Parathyroid adenoma (tissue), 2 donors: Measurements from ENCODE around the gene MPC2.

Experiments used
- H2AFZ ChIP-seq: fragments of 300-600 bp; sonication (generic); one replicate; pipeline ENCODE4 v1.7.0; 2017; ENCODE audit warnings: antibody characterized with exemption, mild to moderate bottlenecking
- H3K27ac ChIP-seq: fragments of 300-600 bp; sonication (generic); one replicate; pipeline ENCODE4 v1.7.0; 2017
- H3K27me3 ChIP-seq: fragments of 300-600 bp; sonication (generic); one replicate; pipeline ENCODE4 v1.7.0; 2017; ENCODE audit warnings: low read length; ENCODE audit not compliant: control insufficient read depth, insufficient read depth
- H3K36me3 ChIP-seq: fragments of 300-600 bp; sonication (generic); one replicate; pipeline ENCODE4 v1.7.0; 2017; ENCODE audit warnings: low read length; ENCODE audit not compliant: control insufficient read depth, insufficient read depth
- H3K4me1 ChIP-seq: fragments of 300-600 bp; sonication (generic); one replicate; pipeline ENCODE4 v1.7.0; 2017; ENCODE audit warnings: control low read depth
- H3K4me2 ChIP-seq: fragments of 300-600 bp; sonication (generic); one replicate; pipeline ENCODE4 v1.7.0; 2017; ENCODE audit warnings: low read length
- H3K4me3 ChIP-seq: fragments of 300-600 bp; sonication (generic); one replicate; pipeline ENCODE4 v1.7.0; 2017; ENCODE audit warnings: low read depth, low read length
- H3K79me2 ChIP-seq: fragments of 300-600 bp; sonication (generic); one replicate; pipeline ENCODE4 v1.7.0; 2017; ENCODE audit warnings: control low read depth
- H3K9ac ChIP-seq: fragments of 300-600 bp; sonication (generic); one replicate; pipeline ENCODE4 v1.7.0; 2017; ENCODE audit warnings: mild to moderate bottlenecking
- H3K9me3 ChIP-seq: fragments of 300-600 bp; sonication (generic); one replicate; pipeline ENCODE4 v1.7.0; 2017; ENCODE audit warnings: low read length; ENCODE audit not compliant: control insufficient read depth
- TF ChIP-seq, protein P1 (sequence below): fragments of 300-600 bp; sonication (generic); IDR thresholded peaks from one replicate; pipeline ENCODE4 v1.7.0; 2017; ENCODE audit warnings: antibody characterized with exemption, mild to moderate bottlenecking
- donor health status: primary hyperparathyroidism.

The MPC2 gene

DNA sequence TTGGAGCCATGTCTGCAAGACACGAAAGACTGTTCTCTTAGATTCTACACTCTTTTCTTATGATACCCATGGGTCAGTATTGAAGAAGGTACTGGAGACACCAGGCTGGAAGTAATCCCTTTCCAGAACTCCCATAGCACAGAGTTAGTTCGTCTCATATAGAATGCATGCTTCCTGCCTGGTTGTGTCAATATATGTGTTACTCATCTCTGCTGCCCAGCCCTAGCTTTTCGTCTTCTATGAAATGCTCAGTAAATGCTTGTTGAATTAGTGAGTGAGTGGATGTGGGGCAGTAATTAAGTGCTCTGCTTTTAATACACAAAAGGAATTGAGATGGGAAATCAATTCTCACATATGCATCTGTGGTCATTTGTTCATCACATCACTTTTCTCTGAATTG is 55.1 kb downstream of the MPC2 start:
- Histone ChIP-seq H3K79me2 (no peaks in the 10 kb centered on the region), H3K9ac (no peak overlapping the region), H3K4me3 (no peak overlapping the region), H3K4me2 (no peak overlapping the region), H3K27me3 (no peaks in the 10 kb centered on the region), H3K36me3 (no peaks in the 10 kb centered on the region), H3K27ac (no peak overlapping the region), H3K4me1 (no peaks in the 10 kb centered on the region), H2AFZ (no peak overlapping the region), H3K9me3 (no peaks in the 10 kb centered on the region)
- TF ChIP-seq, protein P1, sequence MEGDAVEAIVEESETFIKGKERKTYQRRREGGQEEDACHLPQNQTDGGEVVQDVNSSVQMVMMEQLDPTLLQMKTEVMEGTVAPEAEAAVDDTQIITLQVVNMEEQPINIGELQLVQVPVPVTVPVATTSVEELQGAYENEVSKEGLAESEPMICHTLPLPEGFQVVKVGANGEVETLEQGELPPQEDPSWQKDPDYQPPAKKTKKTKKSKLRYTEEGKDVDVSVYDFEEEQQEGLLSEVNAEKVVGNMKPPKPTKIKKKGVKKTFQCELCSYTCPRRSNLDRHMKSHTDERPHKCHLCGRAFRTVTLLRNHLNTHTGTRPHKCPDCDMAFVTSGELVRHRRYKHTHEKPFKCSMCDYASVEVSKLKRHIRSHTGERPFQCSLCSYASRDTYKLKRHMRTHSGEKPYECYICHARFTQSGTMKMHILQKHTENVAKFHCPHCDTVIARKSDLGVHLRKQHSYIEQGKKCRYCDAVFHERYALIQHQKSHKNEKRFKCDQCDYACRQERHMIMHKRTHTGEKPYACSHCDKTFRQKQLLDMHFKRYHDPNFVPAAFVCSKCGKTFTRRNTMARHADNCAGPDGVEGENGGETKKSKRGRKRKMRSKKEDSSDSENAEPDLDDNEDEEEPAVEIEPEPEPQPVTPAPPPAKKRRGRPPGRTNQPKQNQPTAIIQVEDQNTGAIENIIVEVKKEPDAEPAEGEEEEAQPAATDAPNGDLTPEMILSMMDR: no peak

DNA sequence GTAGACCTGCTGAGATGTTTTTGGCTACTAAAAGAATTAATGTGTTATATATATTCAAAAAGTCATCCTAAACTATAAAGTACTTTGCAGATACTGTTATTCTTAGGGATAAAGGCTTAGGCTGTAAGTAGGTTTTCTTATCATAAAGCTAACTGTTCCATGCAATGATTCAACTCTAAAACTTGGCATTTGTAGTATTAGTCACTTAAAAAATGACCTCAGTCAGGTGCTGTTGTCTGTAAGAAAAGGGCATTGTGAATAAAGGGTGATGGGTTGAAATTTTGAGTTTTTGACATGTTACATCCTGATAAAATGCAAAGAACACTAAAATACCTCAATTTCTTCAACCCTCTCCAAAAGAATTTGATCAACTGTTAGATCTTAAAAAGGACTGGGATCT is 55.8 kb downstream of the MPC2 start:
- Histone ChIP-seq H3K4me1 (no peaks in the 10 kb centered on the region), H3K27ac (no peak overlapping the region), H3K36me3 (no peaks in the 10 kb centered on the region), H3K9ac (no peak overlapping the region), H3K79me2 (no peaks in the 10 kb centered on the region), H3K27me3 (no peaks in the 10 kb centered on the region), H3K4me3 (no peak overlapping the region), H3K9me3 (no peaks in the 10 kb centered on the region), H2AFZ (no peak overlapping the region), H3K4me2 (no peak overlapping the region)
- TF ChIP-seq, protein P1: no peak

GRCh38 chr1:167880580-167881021 is 56.3 kb downstream of the MPC2 start:
- TF ChIP-seq, protein P1: no peak
- Histone ChIP-seq H3K9ac (no peak overlapping the region), H3K4me2 (no peak overlapping the region), H3K27ac (no peak overlapping the region), H3K36me3 (no peaks in the 10 kb centered on the region), H3K9me3 (no peaks in the 10 kb centered on the region), H2AFZ (peak overlapping the region; percentile 47), H3K4me1 (no peaks in the 10 kb centered on the region), H3K27me3 (no peaks in the 10 kb centered on the region), H3K4me3 (no peak overlapping the region), H3K79me2 (no peaks in the 10 kb centered on the region)

GRCh38 chr1:167879508-167879907 is 57.4 kb downstream of the MPC2 start:
- Histone ChIP-seq H3K4me2 (no peak overlapping the region), H2AFZ (no peak overlapping the region), H3K27ac (no peak overlapping the region), H3K27me3 (no peaks in the 10 kb centered on the region), H3K9ac (no peak overlapping the region), H3K79me2 (no peaks in the 10 kb centered on the region), H3K4me3 (no peak overlapping the region), H3K4me1 (no peaks in the 10 kb centered on the region), H3K9me3 (no peaks in the 10 kb centered on the region), H3K36me3 (no peaks in the 10 kb centered on the region)
- TF ChIP-seq, protein P1: no peak

- H3K79me2 ChIP-seq: no peaks in the 10 kb centered on the region
- H3K36me3 ChIP-seq: no peaks in the 10 kb centered on the region
- H3K4me3 ChIP-seq: no peak overlapping the region
- no peaks in the 10 kb centered on the region for H3K9me3 ChIP-seq
- H2AFZ ChIP-seq: no peak overlapping the region
- H3K27me3 ChIP-seq: no peaks in the 10 kb centered on the region
- H3K4me2 ChIP-seq: no peak overlapping the region
- no peak overlapping the region for H3K9ac ChIP-seq
- H3K4me1 ChIP-seq: no peaks in the 10 kb centered on the region
- H3K27ac ChIP-seq: no peak overlapping the region
- TF ChIP-seq, protein P1: no peak
These were observed 58.3 kb downstream of the MPC2 start for GRCh38 chr1:167878372-167879160.
